AG09309 (cell line): ENCODE results near the gene SP1.
"Not testable (repeated sequence)": the region's sequence is repeated elsewhere in the genome, so short reads cannot be mapped to it uniquely, and the experiment has no call there.

Source experiments
- DNase-seq: peaks from one replicate; pipeline ENCODE4 v3.0.0-alpha.2; 2010; ENCODE audit warnings: low read depth
- H3K4me3 ChIP-seq: 2 replicates; pipeline ENCODE4 v1.5.1; 2011; ENCODE audit warnings: mild to moderate bottlenecking, low read depth, low read length, moderate library complexity; ENCODE audit not compliant: control insufficient read depth
- TF ChIP-seq, protein P1 (sequence below): IDR thresholded peaks from 2 replicates; pipeline ENCODE4 v1.5.1; 2011; ENCODE audit warnings: mild to moderate bottlenecking, low read depth, low read length, inconsistent platforms; ENCODE audit not compliant: insufficient read depth, control insufficient read depth; ENCODE audit errors: missing control alignments

Gene SP1

DNA sequence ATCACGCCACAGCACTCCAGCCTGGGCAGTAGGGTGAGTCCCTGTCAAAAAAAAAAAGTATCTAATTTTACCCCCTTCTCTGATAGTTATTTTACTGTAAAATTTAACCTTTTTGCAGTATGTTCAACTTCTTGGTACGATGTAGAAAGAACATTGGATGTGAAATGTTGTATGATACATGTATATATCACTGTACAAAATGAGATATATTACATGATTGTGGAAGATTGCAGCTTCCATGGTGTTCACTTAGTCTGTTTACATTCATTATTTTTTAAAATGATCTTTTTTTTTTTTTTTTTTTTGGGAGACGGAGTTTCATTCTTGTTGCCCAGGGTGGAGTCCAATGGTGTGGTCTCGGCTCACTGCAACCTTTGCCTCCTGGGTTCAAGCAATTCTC lies 9.0 kb downstream of the SP1 start:
- TF ChIP-seq, protein P1, sequence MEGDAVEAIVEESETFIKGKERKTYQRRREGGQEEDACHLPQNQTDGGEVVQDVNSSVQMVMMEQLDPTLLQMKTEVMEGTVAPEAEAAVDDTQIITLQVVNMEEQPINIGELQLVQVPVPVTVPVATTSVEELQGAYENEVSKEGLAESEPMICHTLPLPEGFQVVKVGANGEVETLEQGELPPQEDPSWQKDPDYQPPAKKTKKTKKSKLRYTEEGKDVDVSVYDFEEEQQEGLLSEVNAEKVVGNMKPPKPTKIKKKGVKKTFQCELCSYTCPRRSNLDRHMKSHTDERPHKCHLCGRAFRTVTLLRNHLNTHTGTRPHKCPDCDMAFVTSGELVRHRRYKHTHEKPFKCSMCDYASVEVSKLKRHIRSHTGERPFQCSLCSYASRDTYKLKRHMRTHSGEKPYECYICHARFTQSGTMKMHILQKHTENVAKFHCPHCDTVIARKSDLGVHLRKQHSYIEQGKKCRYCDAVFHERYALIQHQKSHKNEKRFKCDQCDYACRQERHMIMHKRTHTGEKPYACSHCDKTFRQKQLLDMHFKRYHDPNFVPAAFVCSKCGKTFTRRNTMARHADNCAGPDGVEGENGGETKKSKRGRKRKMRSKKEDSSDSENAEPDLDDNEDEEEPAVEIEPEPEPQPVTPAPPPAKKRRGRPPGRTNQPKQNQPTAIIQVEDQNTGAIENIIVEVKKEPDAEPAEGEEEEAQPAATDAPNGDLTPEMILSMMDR: no peak
- H3K4me3 ChIP-seq: no peak overlapping the region
- no peak for DNase-seq

DNA sequence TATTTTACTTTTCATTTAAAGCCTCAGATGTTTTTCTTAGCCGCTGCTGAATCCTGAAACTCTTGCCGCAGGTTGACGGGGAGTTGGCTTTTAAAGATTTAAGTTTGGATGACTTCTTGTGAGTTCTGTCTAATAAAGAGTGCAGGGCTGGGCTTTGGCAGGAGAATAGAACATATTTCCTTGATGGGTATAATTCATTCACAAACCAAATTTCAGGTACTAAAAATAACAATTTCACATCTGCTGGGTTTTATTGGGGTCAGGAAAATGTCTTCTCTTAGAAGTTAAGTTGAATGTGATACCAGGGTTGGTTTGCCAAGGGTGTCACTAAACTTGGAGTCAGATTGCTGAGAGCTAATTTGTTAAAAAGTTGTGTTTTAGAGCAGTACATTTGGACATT lies 9.7 kb downstream of the SP1 start:
- no peak for DNase-seq
- TF ChIP-seq, protein P1: no peak
- H3K4me3 ChIP-seq: no peak overlapping the region

DNA sequence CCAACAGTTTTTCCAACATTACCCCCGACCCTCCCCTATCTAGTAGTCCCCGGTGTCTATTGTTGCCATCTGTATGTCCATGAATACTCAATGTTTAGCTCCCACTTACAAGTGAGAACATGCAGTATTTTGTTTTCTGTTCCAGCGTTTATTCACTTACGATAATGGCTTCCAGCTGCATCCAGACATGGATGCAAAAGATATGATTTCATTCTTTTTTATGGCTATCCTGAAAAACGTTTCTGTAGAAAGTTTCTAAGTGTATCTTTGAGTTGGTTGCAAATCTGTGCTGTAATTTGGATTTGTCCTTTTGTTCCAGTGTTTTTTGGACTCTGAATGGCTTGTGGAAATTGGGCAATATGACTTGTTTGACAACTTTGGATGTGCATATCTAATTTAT lies 11.7 kb downstream of the SP1 start:
- no peak overlapping the region for H3K4me3 ChIP-seq
- DNase-seq: no peak
- TF ChIP-seq, protein P1: no peak

DNA sequence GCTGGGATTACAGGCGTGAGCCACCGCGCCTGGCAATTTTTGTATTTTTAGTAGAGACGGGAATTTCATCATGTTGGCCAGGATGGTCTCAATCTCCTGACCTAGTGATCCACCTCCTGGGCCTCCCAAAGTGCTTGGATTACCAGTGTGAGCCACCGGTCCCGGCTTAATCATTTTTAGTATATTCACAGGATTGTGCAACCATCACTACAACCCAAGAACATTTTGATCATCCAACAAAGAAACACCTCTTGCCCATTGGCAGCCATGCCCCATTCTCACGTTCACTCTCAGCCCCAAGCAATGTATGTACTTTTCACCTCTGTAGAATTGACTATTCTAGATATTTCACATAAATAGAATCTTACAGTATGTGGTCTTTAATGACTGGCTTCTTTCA lies 19.9 kb downstream of the SP1 start:
- no peak overlapping the region for H3K4me3 ChIP-seq
- TF ChIP-seq, protein P1: no peak
- DNase-seq: no peak

DNA sequence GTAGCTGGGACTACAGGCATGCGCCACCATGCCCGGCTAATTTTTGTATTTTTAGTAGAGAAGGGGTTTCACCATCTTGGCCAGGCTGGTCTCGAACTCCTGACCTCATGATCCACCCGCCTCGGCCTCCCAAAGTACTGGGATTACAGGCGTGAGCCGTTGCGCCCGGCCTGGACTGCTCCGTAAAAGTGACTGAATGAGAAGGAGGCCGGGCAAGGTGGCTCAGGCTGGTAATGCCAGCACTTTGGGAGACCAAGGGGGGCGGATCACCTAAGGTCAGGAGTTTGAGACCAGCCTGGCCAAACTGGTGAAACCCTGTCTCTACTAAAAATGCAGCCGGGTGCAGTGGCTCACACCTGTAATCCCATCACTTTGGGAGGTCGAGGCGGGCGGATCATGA lies 22.4 kb downstream of the SP1 start:
- H3K4me3 ChIP-seq, DNase-seq: not testable (repeated sequence)

DNA sequence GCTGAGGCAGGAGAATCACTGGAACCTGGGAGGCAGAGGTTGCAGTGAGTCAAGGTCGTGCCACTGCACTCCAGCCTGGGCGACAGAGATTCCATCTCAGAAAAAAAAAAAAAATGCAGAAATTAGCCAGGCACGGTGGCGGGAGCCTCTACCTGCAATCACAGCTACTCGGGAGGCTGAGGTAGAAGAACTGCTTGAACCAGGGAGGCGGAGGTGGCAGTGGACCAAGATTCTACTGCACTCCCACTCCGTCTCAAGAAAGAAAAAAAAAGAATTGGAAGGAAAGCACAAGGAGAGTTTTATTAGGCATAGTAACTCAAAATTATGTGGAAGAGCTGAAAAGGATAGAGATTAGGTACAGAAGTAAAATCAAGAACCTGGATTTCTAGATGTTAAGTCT lies 22.9 kb downstream of the SP1 start:
- DNase-seq: no peak
- H3K4me3 ChIP-seq: no peak overlapping the region
- TF ChIP-seq, protein P1: no peak

DNA sequence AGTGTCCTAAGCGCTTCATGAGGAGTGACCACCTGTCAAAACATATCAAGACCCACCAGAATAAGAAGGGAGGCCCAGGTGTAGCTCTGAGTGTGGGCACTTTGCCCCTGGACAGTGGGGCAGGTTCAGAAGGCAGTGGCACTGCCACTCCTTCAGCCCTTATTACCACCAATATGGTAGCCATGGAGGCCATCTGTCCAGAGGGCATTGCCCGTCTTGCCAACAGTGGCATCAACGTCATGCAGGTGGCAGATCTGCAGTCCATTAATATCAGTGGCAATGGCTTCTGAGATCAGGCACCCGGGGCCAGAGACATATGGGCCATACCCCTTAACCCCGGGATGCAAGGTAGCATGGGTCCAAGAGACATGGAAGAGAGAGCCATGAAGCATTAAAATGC lies 31.0 kb downstream of the SP1 start:
- no peak for DNase-seq
- H3K4me3 ChIP-seq: no peak overlapping the region
- TF ChIP-seq, protein P1: no peak
